ENCODE measurements around the gene NKX1-1. TPM values are rescaled to one million over a fixed set of nuclear protein-coding genes. Genes with fewer than 3 reads are reported as not detected.

NKX1-1 gene
- total RNA-seq, result not detected in 2 replicates

GRCh38 chr4:1406394-1406980 lies at the start of gene NKX1-1:
TSS of gene NKX1-1 (minus strand) at chr4:1406442. CDS start at chr4:1406442, 0 bp downstream.

Other genes with a start within 250 kb of the NKX1-1 start
- 0.65 and 1.3 TPM in 2 replicates for gene SPON2, start 233.9 kb downstream of the NKX1-1 start, total RNA-seq
- 259 and 290 TPM in 2 replicates for gene CTBP1, start 157.3 kb downstream of the NKX1-1 start, total RNA-seq
- gene MAEA, start 116.6 kb downstream of the NKX1-1 start, total RNA-seq, result 62.4 and 64.1 TPM in 2 replicates
- gene UVSSA, start 59.2 kb downstream of the NKX1-1 start, total RNA-seq, result 8.2 and 8.8 TPM in 2 replicates